A172 (cell line): Measurements from ENCODE around the gene ARID4B. TPM values are rescaled to one million over a fixed set of nuclear protein-coding genes. Genes with fewer than 3 reads are reported as not detected.

Experiments
- DNase-seq: peaks from one replicate; pipeline ENCODE4 v3.0.0-alpha.2; 2015; ENCODE audit warnings: low spot score
- total RNA-seq: library from RNA; depleted of rRNA; stranded (reverse); fragments of >200 nt; shearing (Covaris generic); gene quantifications from 2 replicates; pipeline ENCODE4 v1.2.3, GENCODE V29; 2014; rRNA removed

Gene ARID4B
- total RNA-seq, 1 experiment from 2014 or later: 29.9 TPM

DNA sequence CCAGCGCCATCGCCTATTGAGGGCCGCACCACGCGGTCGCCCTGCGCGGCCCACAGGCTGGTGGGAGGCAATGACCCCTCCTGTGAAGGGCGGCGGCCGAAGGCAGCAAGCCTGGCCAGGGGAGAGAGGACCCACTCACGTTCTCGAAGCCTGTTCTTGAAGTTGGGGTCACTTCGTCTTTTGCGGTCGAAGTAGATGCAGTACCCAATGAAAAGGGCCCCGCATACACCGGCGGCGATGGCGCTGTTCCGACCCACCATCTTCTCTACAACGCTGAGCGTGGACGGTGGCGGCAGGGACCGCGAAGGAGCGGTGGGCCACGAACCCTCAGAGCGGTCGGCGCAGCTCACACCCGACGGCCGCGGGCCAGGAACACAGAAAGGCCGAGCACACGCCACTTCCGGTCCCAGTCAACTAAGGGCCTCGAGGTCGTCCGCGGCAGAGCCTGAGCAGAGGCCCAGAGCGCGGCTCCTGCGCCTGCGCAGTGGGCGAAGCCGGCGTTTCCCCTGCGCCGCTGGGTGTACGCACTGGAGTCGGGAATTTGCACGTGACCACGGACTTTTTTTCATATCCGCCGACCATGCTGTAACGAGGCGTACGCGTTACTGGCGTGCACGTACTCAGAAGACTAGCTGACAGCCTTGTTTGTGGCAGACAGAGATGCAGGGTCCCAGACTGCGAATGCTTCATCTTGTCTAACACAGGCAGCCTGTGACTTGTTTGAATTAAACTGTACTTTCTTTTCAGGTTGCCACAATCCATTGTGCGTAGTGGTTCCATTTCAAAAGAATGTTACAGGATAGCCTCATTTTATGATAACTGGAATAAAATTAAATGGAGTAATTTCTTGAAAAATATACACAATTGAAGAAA lies 199.3 kb downstream of the ARID4B start, which contains the start of gene TOMM20:
TSS of gene TOMM20 (minus strand) at position 382 of the 873 bp plus-strand sequence. CDS start at position 260, 122 bp downstream.
- DNase-seq: peak; percentile 98

GRCh38 chr1:235127732-235128455 lies 200.1 kb downstream of the ARID4B start:
- DNase-seq: peak; percentile 13

DNA sequence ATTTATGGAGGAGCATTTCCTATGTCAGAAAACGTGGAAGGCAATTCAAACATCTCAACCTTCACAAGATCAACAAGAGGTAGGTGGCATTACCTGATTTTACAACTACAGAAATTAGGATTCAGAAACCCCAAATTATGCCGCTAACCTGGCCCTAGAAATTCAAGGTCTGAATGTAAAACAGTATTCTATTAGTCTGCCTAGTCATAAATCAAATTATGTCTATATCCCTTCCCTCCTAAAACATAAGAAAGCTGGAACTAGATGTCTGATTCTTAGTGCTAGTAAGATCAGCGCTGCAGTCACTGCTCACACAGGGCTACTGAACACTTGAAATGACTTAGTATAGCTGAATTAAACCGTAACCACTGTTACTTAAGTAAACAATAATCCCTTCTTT lies 200.8 kb downstream of the ARID4B start:
- no peak for DNase-seq

- DNase-seq: no peak
Measured at GRCh38 chr1:235124665-235125064, 203.3 kb downstream of the ARID4B start.

DNA sequence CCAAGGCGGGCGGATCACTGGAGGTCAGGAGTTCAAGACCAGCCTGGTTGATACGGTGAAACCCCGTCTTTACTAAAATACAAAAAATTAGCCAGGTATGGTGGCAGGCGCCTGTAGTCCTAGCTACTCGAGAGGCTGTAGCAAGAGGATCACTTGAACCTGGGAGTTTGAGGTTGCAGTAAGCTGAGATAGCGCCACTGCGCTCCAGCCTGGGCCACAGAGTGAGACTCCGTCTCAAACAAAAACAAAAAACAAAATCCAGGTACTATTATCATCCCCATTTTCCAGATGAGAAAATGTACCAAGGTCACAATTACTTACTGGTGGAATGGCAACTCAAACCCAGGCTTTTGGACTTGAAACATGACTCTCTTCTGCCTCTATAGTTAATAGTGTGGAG lies 203.9 kb downstream of the ARID4B start:
- DNase-seq: no peak

DNA sequence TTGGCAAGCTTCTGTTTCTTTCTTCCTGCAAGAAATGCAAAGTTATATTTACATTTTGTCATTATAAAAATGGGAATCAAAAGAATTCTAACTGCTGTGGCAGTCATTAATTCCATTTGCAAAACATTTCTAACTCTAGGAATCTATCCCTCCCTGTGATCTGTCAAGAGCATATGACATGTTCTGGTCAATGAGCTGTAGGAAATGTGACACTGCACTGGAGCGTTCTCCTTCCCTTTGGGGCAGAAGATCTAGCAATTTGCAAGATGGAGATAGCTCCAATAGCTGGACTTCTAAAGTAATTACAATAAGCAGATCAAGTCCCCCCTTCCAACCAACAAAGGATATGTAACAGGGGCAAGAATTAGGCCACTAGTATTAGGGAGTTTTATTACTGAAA lies 205.6 kb downstream of the ARID4B start:
- DNase-seq: no peak

Other genes starting within 250 kb of the ARID4B start
- 151 and 161 TPM in 2 replicates for gene TOMM20, start 199.3 kb downstream of the ARID4B start, total RNA-seq
- 131 and 170 TPM in 2 replicates for gene RBM34, start 166.9 kb downstream of the ARID4B start, total RNA-seq
- 51.9 and 64.1 TPM in 2 replicates for gene GGPS1, start 391 bp upstream of the ARID4B start, total RNA-seq
- 49.8 and 58.3 TPM in 2 replicates for gene TBCE, start 39.2 kb upstream of the ARID4B start, total RNA-seq
- 32.0 and 56.6 TPM in 2 replicates for gene B3GALNT2, start 176.3 kb upstream of the ARID4B start, total RNA-seq